GM20431 (cell line): ENCODE data around the gene CORO6.

Source experiments
- in situ Hi-C: fragments of 300-500 bp; cut with MseI, MboI; formaldehyde crosslinking; loops from one replicate; pipeline ENCODE4 v1.15.0; 2020; ENCODE audit warnings: low sequenced_read_pairs; ENCODE audit not compliant: unreplicated experiment

The CORO6 gene

GRCh38 chr17:29594519-29595090, 28.1 kb downstream of the CORO6 start:
- in situ Hi-C loops = no loop called here

- in situ Hi-C loops = no loop called here
Measured at GRCh38 chr17:29593591-29594518, 28.9 kb downstream of the CORO6 start.

- in situ Hi-C loops = no loop called here
Measured at GRCh38 chr17:29592850-29593551, 29.7 kb downstream of the CORO6 start, which contains the start of gene ANKRD13B. Gene ANKRD13B, plus strand, starts transcription at chr17:29593132. Its CDS starts 490 bp downstream, at chr17:29593622.

- in situ Hi-C loops = no loop called here
Measured at GRCh38 chr17:29591737-29592608, 30.7 kb downstream of the CORO6 start.

GRCh38 chr17:29591146-29591736, 31.5 kb downstream of the CORO6 start:
- in situ Hi-C loops = no loop called here

- in situ Hi-C loops = no loop called here
Measured at GRCh38 chr17:29590411-29591145, 32.1 kb downstream of the CORO6 start.

- in situ Hi-C loops = no loop called here
Measured at GRCh38 chr17:29589524-29590410, 32.9 kb downstream of the CORO6 start, which contains the start of gene GIT1. Gene GIT1, minus strand, starts transcription at chr17:29589648. Its CDS starts 270 bp downstream, at chr17:29589378.

GRCh38 chr17:29588562-29589411, 33.9 kb downstream of the CORO6 start:
- in situ Hi-C loops = no loop called here

GRCh38 chr17:29588017-29588561, 34.6 kb downstream of the CORO6 start:
- in situ Hi-C loops = no loop called here

- in situ Hi-C loops = no loop called here
Measured at GRCh38 chr17:29587591-29587990, 35.1 kb downstream of the CORO6 start.

GRCh38 chr17:29586676-29587469, 35.8 kb downstream of the CORO6 start:
- in situ Hi-C loops = no loop called here

- in situ Hi-C loops = no loop called here
Measured at GRCh38 chr17:29585080-29585751, 37.5 kb downstream of the CORO6 start.

GRCh38 chr17:29584452-29585079, 38.1 kb downstream of the CORO6 start:
- in situ Hi-C loops = no loop called here

- in situ Hi-C loops = no loop called here
Measured at GRCh38 chr17:29583324-29584248, 39.1 kb downstream of the CORO6 start.
